Thyroid gland (tissue), 4 donors: ENCODE measurements around the gene NTN5. TPM values are rescaled to one million over a fixed set of nuclear protein-coding genes. Genes with fewer than 3 reads are reported as not detected.

Source experiments
- DNase-seq, 2 donors: peaks; one replicate each; pipeline ENCODE4 v3.0.0-alpha.2; 2019
- H3K27ac ChIP-seq, 3 donors: fragments of 200-600 bp; sonication (generic); 1 replicate in 2 of 3; 2 replicates in 1 of 3; pipeline ENCODE4 v1.5.1; 2016 to 2019; ENCODE audit warnings: mild to moderate bottlenecking in 1 of 3, moderate library complexity in 1 of 3
- H3K27me3 ChIP-seq: fragments of 200-600 bp; sonication (generic); one replicate; pipeline ENCODE4 v1.5.1; 2019
- H3K36me3 ChIP-seq, 2 donors: fragments of 200-600 bp; sonication (generic); one replicate each; pipeline ENCODE4 v1.5.1; 2016 to 2019
- H3K4me1 ChIP-seq, 2 donors: fragments of 200-600 bp; sonication (generic); one replicate each; pipeline ENCODE4 v1.5.1; 2017 to 2019
- H3K4me3 ChIP-seq, 3 donors: fragments of 200-600 bp; sonication (generic); replicated peaks in 1 of 3; 1 replicate in 2 of 3; 2 replicates in 1 of 3; pipeline ENCODE4 v1.5.1; 2016; ENCODE audit warnings: mild to moderate bottlenecking in 1 of 3
- H3K9me3 ChIP-seq: fragments of 200-600 bp; sonication (generic); one replicate; pipeline ENCODE4 v1.5.1; 2017
- POLR2A ChIP-seq, 2 donors: fragments of 450-650 bp; IDR thresholded peaks; one replicate each; pipeline ENCODE4 v1.6.1; 2017; ENCODE audit warnings: antibody characterized with exemption in 2 of 2, mild to moderate bottlenecking in 2 of 2, moderate library complexity in 1 of 2
- WGBS, 2 donors: methylation state at CpG; one replicate each; pipeline ENCODE4 v1.1.5; 2017; 5-methylcytosine and 5-hydroxymethylcytosine counted together
- intact Hi-C: fragments of 100-400 bp; cut with DNase I; formaldehyde crosslinking; loops from one replicate; pipeline ENCODE4 v1.15.1; 2023
- total RNA-seq, 4 donors: library from RNA; depleted of rRNA; stranded (reverse); fragments of >200 nt; gene quantifications; one replicate each; pipeline ENCODE4 v1.2.3, GENCODE V29; 2016
- TF ChIP-seq, protein P1 (sequence below), 6 experiments: fragments of 200-600 bp in 3 of 6; fragments of 450-650 bp in 3 of 6; sonication (generic) in 3 of 6; IDR thresholded peaks; one replicate each; pipeline ENCODE4 v1.5.1; 2016 to 2019; ENCODE audit warnings: antibody characterized with exemption in 6 of 6, mild to moderate bottlenecking in 2 of 6, inconsistent platforms in 1 of 6, moderate library complexity in 1 of 6

Gene NTN5
- total RNA-seq, 4 donors from 2014 or later, result 0.45 to 1.2 (median 0.78) TPM; not detected in 1

- WGBS, 2 donors, result 85 to 94% methylated on average over 11 to 15 of the region's 17 CpGs
- peaks cover 4 to 5% of the 10 kb centered on the region in 2 donors for H3K36me3 ChIP-seq
- no peak for DNase-seq
- peaks cover 18 to 36% of the 10 kb centered on the region in 2 donors for H3K4me1 ChIP-seq
- H3K27ac ChIP-seq, result no peak overlapping the region
- H3K4me3 ChIP-seq, result no peak overlapping the region
- no peak for TF ChIP-seq POLR2A (IDR thresholded peaks at IDR 0.05)
- TF ChIP-seq, protein P1, sequence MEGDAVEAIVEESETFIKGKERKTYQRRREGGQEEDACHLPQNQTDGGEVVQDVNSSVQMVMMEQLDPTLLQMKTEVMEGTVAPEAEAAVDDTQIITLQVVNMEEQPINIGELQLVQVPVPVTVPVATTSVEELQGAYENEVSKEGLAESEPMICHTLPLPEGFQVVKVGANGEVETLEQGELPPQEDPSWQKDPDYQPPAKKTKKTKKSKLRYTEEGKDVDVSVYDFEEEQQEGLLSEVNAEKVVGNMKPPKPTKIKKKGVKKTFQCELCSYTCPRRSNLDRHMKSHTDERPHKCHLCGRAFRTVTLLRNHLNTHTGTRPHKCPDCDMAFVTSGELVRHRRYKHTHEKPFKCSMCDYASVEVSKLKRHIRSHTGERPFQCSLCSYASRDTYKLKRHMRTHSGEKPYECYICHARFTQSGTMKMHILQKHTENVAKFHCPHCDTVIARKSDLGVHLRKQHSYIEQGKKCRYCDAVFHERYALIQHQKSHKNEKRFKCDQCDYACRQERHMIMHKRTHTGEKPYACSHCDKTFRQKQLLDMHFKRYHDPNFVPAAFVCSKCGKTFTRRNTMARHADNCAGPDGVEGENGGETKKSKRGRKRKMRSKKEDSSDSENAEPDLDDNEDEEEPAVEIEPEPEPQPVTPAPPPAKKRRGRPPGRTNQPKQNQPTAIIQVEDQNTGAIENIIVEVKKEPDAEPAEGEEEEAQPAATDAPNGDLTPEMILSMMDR (IDR thresholded peaks at IDR 0.05), result no peak
- H3K9me3 ChIP-seq, result no peaks in the 10 kb centered on the region
- intact Hi-C loops, result no loop called here
- no peaks in the 10 kb centered on the region for H3K27me3 ChIP-seq
These were observed 44.9 kb downstream of the NTN5 start for GRCh38 chr19:48627865-48628314.

- Histone ChIP-seq H3K27me3 (no peaks in the 10 kb centered on the region), H3K27ac (no peak overlapping the region), H3K9me3 (no peaks in the 10 kb centered on the region), H3K4me1 (peaks cover 13 to 31% of the 10 kb centered on the region in 2 donors), H3K4me3 (no peak overlapping the region), H3K36me3 (peaks cover 4 to 5% of the 10 kb centered on the region in 2 donors)
- intact Hi-C loops, result no loop called here
- no peak for TF ChIP-seq POLR2A (IDR thresholded peaks at IDR 0.05)
- TF ChIP-seq, protein P1 (IDR thresholded peaks at IDR 0.05), result no peak
- 61 to 88% methylated on average over 2 to 5 of the region's 6 CpGs for WGBS, 2 donors
- no peak for DNase-seq
These were observed 45.5 kb downstream of the NTN5 start for GRCh38 chr19:48627201-48627864.

DNA sequence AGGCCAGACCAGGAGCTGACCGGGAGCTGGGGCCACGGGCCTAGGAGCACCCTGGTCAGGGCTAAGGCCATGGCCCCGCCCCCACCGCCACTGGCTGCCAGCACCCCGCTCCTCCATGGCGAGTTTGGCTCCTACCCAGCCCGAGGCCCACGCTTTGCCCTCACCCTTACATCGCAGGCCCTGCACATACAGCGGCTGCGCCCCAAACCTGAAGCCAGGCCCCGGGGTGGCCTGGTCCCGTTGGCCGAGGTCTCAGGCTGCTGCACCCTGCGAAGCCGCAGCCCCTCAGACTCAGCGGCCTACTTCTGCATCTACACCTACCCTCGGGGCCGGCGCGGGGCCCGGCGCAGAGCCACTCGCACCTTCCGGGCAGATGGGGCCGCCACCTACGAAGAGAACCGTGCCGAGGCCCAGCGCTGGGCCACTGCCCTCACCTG lies 46.9 kb downstream of the NTN5 start:
- H3K27ac ChIP-seq, result no peak overlapping the region
- no peak overlapping the region for H3K4me3 ChIP-seq
- WGBS, 2 donors, result 94 to 95% methylated on average over 9 to 27 of the region's 30 CpGs
- H3K27me3 ChIP-seq, result no peaks in the 10 kb centered on the region
- H3K36me3 ChIP-seq, result peaks cover 4 to 5% of the 10 kb centered on the region in 2 donors
- H3K4me1 ChIP-seq, result peaks cover 13 to 21% of the 10 kb centered on the region in 2 donors
- TF ChIP-seq, protein P1 (IDR thresholded peaks at IDR 0.05), result no peak
- no peak for TF ChIP-seq POLR2A (IDR thresholded peaks at IDR 0.05)
- no peaks in the 10 kb centered on the region for H3K9me3 ChIP-seq
- intact Hi-C loops, result no loop called here
- DNase-seq, result no peak

DNA sequence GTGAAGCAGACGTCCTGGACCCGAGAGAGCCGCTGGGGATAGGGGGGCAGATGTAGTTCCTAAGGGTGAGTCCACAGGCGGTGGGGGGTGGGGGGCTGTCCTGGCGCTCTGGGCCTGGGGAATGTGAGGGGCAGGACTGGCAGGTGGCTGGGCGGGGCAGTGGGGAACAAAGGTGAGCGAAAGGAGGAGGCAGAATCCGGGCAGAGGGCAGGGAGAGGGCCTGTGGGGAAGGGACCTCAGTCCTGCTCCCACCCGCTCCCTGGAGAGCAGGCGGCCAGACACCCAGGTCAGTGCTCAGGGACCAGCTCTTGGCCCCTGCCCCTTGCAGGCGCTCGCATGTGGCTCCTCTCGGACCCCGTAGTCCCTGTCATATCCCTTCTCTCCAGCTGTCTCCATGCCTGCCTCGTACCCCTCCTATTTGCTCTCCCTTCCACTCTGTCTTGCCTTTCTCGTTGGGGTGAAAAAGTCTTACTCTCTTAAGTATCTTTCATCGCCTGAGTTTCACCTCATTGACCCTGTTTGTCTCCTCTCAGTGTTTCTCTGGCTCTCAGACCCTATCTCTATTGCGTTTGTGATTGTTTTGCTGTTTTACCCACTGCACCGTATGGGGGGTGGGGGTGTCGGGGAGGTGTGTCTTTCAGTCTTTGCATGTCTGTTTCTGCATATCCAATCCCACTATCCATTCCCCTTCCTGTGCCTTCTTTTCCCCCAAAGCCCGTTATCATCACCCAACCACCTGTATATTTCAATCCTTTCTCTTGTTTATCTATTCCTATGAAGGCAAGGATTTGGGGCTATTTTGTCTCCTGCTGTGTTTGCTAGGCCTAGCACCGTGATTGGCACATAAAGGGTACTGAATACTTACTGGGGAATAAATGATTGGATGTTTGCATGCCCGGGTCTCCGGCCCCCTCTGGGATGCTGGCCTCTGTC lies 47.8 kb downstream of the NTN5 start:
- peak; percentile 24 to 34 for DNase-seq

More for the DNA sequence above, 47.8 kb downstream of the NTN5 start:
- intact Hi-C loops, result no loop called here
- Histone ChIP-seq H3K9me3 (no peaks in the 10 kb centered on the region), H3K36me3 (peaks cover 4 to 5% of the 10 kb centered on the region in 2 donors), H3K4me1 (peaks cover 15 to 24% of the 10 kb centered on the region in 2 donors), H3K4me3 (peak overlapping the region in 1 of 3 donors; percentile 37), H3K27me3 (no peaks in the 10 kb centered on the region), H3K27ac (peak overlapping the region; percentile 73 to 81 (median 81))
- 50 to 55% methylated on average over 23 to 24 of the region's 24 CpGs for WGBS, 2 donors
- no peak for TF ChIP-seq POLR2A (IDR thresholded peaks at IDR 0.05)
- TF ChIP-seq, protein P1 (IDR thresholded peaks at IDR 0.05), result no peak
